ENCODE data around the gene SLC4A9. TPM values are rescaled to one million over a fixed set of nuclear protein-coding genes. Genes with fewer than 3 reads are reported as not detected.
"Not testable (repeated sequence)": the region's sequence is repeated elsewhere in the genome, so short reads cannot be mapped to it uniquely, and the experiment has no call there.

The SLC4A9 gene
- total RNA-seq, 6 donors from 2014 or later, result 0.15 to 0.23 (median 0.17) TPM; not detected in 3

GRCh38 chr5:140418862-140419520 lies 59.0 kb downstream of the SLC4A9 start:
- ATAC-seq (ENCODE audit: low FRiP score in 2 of 2), result no peak
- WGBS, 2 donors, result 95 to 100% methylated on average over 1 of the region's 1 CpG

DNA sequence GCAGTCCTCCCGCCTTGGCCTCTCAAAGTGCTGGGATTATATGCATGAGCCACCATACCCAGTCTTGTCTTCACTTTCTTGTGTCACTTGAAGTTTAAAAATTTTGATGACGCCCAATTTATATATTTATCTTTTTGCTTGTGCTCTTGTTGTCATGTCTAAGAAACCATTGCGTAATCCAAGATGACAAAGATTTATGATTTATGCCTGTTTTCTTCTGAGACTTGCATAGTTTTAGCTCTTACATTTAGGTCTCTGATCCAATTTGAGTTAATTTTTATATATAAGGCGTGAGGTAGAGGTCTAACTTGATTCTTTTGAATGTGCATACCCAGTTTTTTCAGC lies 60.2 kb downstream of the SLC4A9 start:
- H3K9me3 ChIP-seq, result no peaks in the 10 kb centered on the region
- H3K4me1 ChIP-seq, result peaks cover 0 to 25% (median 12%) of the 10 kb centered on the region in 4 donors
- H3K36me3 ChIP-seq, result peaks cover 0 to under 1% (median 0%) of the 10 kb centered on the region in 4 donors
- WGBS, 2 donors, result 92 to 93% methylated on average over 4 of the region's 4 CpGs
- ATAC-seq (ENCODE audit: low FRiP score in 2 of 2) (no peak), DNase-seq (no peak)
- no peak overlapping the region for H3K4me3 ChIP-seq
- H3K27ac ChIP-seq, result peak overlapping the region in 1 of 4 donors; percentile 39
- no peaks in the 10 kb centered on the region for H3K27me3 ChIP-seq
- TF ChIP-seq POLR2A (IDR thresholded peaks at IDR 0.05), result no peak
- TF ChIP-seq, protein P1, sequence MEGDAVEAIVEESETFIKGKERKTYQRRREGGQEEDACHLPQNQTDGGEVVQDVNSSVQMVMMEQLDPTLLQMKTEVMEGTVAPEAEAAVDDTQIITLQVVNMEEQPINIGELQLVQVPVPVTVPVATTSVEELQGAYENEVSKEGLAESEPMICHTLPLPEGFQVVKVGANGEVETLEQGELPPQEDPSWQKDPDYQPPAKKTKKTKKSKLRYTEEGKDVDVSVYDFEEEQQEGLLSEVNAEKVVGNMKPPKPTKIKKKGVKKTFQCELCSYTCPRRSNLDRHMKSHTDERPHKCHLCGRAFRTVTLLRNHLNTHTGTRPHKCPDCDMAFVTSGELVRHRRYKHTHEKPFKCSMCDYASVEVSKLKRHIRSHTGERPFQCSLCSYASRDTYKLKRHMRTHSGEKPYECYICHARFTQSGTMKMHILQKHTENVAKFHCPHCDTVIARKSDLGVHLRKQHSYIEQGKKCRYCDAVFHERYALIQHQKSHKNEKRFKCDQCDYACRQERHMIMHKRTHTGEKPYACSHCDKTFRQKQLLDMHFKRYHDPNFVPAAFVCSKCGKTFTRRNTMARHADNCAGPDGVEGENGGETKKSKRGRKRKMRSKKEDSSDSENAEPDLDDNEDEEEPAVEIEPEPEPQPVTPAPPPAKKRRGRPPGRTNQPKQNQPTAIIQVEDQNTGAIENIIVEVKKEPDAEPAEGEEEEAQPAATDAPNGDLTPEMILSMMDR (IDR thresholded peaks at IDR 0.05), result no peak
- no peak for TF ChIP-seq EP300 (IDR thresholded peaks at IDR 0.05)
- no peak for TF ChIP-seq POLR2AphosphoS5 (IDR thresholded peaks at IDR 0.05)

More at GRCh38 chr5:140418862-140419520, 59.0 kb downstream of the SLC4A9 start:
- no peak for DNase-seq
- H3K36me3 ChIP-seq, result peaks cover 0 to 4% (median 0%) of the 10 kb centered on the region in 4 donors
- H3K27ac ChIP-seq, result no peak overlapping the region
- no peaks in the 10 kb centered on the region for H3K27me3 ChIP-seq
- no peaks in the 10 kb centered on the region for H3K9me3 ChIP-seq
- peaks cover 0 to 26% (median 12%) of the 10 kb centered on the region in 4 donors for H3K4me1 ChIP-seq
- TF ChIP-seq POLR2AphosphoS5 (IDR thresholded peaks at IDR 0.05) (no peak), POLR2A (IDR thresholded peaks at IDR 0.05) (no peak), EP300 (IDR thresholded peaks at IDR 0.05) (no peak)
- TF ChIP-seq, protein P1 (IDR thresholded peaks at IDR 0.05), result no peak
- H3K4me3 ChIP-seq, result no peak overlapping the region

- WGBS, 2 donors, result 79 to 91% methylated on average over 5 of the region's 5 CpGs
- Histone ChIP-seq H3K4me1 (peaks cover 0 to 26% (median 12%) of the 10 kb centered on the region in 4 donors), H3K27me3 (no peaks in the 10 kb centered on the region), H3K36me3 (no peaks in the 10 kb centered on the region), H3K4me3 (no peak overlapping the region), H3K9me3 (no peaks in the 10 kb centered on the region), H3K27ac (no peak overlapping the region)
- DNase-seq (no peak), ATAC-seq (ENCODE audit: low FRiP score in 2 of 2) (no peak)
- TF ChIP-seq EP300 (IDR thresholded peaks at IDR 0.05) (no peak), POLR2AphosphoS5 (IDR thresholded peaks at IDR 0.05) (no peak), POLR2A (IDR thresholded peaks at IDR 0.05) (no peak)
- TF ChIP-seq, protein P1 (IDR thresholded peaks at IDR 0.05), result no peak
Measured at GRCh38 chr5:140420665-140421361, 60.8 kb downstream of the SLC4A9 start.

DNA sequence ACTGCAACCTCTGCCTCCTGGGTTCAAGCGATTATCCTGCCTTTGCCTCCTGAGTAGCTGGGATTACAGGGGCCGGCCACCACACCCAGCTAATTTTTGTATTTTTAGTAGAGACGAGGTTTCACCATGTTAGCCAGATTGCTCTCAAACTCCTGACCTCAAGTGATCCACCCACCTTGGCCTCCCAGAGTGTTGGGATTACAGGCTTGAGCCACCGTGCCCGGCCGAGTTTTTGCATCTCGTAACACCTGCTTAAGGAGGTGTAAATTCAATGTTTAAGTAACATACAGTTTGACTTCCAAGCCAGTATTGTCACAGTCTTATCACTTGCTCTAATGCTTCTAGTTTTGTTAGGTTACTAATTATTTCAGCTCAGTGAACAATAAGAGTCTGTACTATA lies 61.4 kb downstream of the SLC4A9 start:
- not testable (repeated sequence) for H3K27me3 ChIP-seq; DNase-seq; H3K4me3 ChIP-seq; H3K36me3 ChIP-seq; H3K27ac ChIP-seq; H3K9me3 ChIP-seq; ATAC-seq (ENCODE audit: low FRiP score in 2 of 2)
- 82 to 87% methylated on average over 7 of the region's 7 CpGs for WGBS, 2 donors
- peaks cover 0 to 30% (median 13%) of the 10 kb centered on the region in 4 donors for H3K4me1 ChIP-seq

DNA sequence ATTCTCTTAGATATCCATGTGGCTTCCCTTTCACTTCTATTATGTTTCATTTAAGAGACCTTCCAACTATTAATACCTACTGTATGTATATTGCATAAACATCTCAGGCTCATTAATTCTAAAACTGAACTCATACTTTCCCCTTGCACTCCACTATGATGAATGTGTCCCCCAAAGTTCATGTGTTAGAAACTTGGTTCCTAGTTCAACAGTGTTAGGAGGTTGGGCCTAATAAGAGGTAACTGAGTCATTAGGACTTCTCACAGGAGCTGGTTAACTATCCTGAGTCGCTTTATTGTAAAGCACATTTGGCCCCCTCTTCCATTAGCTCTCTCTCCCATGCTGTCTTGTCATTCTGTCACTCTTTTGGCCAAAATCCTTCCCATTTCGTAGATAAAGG lies 63.6 kb downstream of the SLC4A9 start:
- Histone ChIP-seq H3K9me3 (no peaks in the 10 kb centered on the region), H3K36me3 (no peaks in the 10 kb centered on the region), H3K27ac (no peak overlapping the region), H3K4me3 (no peak overlapping the region), H3K4me1 (peaks cover 0 to 29% (median 15%) of the 10 kb centered on the region in 4 donors), H3K27me3 (no peaks in the 10 kb centered on the region)
- no peak for TF ChIP-seq EP300 (IDR thresholded peaks at IDR 0.05)
- TF ChIP-seq, protein P1 (IDR thresholded peaks at IDR 0.05), result no peak
- no peak for TF ChIP-seq POLR2A (IDR thresholded peaks at IDR 0.05)
- TF ChIP-seq POLR2AphosphoS5 (IDR thresholded peaks at IDR 0.05), result no peak
- 95 to 97% methylated on average over 2 of the region's 2 CpGs for WGBS, 2 donors
- DNase-seq (no peak), ATAC-seq (ENCODE audit: low FRiP score in 2 of 2) (no peak)
